ENCODE data around the gene CASR. TPM values are rescaled to one million over a fixed set of nuclear protein-coding genes. Genes with fewer than 3 reads are reported as not detected.
A peak's percentile ranks its signal among the peaks of the same experiment; 100 is the strongest.

Gene CASR
- total and polyA plus RNA-seq, 8 donors = 6.9 to 24.6 (median 10.5) TPM

- H3K4me3 ChIP-seq = peak overlapping the region; percentile 3 to 49 (median 44)
- no peaks in the 10 kb centered on the region for H3K27me3 ChIP-seq
- no peaks in the 10 kb centered on the region for H3K36me3 ChIP-seq
- intact Hi-C loops (cut with DNase I) = no loop called here
- no peak for TF ChIP-seq CTCF (IDR thresholded peaks at IDR 0.05)
- peak overlapping the region; percentile 51 to 80 (median 72) for H3K27ac ChIP-seq
- H3K4me1 ChIP-seq = peaks cover 0 to 4% (median 0%) of the 10 kb centered on the region in 3 donors
- peak; percentile 45 to 59 (median 54) for ATAC-seq
- no peaks in the 10 kb centered on the region for H3K9me3 ChIP-seq
- 2 to 5% methylated on average over 57 to 64 of the region's 64 CpGs for WGBS, 2 donors
- no peak for FAIRE-seq
- peak in 4 of 6 donors; percentile 4 to 81 (median 50) for DNase-seq
Observed at GRCh38 chr3:122183893-122184590, 574 bp downstream of the CASR start.

DNA sequence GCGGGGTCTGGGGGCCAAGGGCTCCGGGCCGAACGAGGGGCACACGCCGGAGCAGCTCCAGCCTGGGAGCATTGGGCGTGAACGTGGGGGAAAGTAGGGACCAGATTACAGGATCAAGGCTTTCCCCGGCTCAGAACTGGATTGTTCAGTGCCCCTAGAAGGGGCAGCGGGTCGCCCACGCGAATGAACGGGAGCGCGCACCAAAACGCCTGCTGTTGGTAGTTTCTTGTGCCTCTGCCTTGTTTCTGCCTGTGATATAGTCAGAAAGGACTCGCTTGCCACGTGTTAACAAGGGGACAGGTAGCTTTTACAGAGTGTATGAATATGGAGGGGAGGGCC lies 1.1 kb downstream of the CASR start:
- WGBS, 2 donors = 31 to 36% methylated on average over 16 to 19 of the region's 19 CpGs
- no peak for FAIRE-seq
- no peak for DNase-seq
- H3K4me1 ChIP-seq = peaks cover 0 to 6% (median 0%) of the 10 kb centered on the region in 3 donors
- no peak for TF ChIP-seq CTCF (IDR thresholded peaks at IDR 0.05)
- intact Hi-C loops (cut with DNase I) = no loop called here
- H3K4me3 ChIP-seq = peak overlapping the region in 3 of 4 donors; percentile 38 to 49 (median 49)
- peak overlapping the region; percentile 51 to 80 (median 72) for H3K27ac ChIP-seq
- H3K9me3 ChIP-seq = no peaks in the 10 kb centered on the region
- H3K27me3 ChIP-seq = no peaks in the 10 kb centered on the region
- ATAC-seq = peak in 2 of 4 donors; percentile 5 to 11
- no peaks in the 10 kb centered on the region for H3K36me3 ChIP-seq

GRCh38 chr3:122186372-122186771 lies 2.9 kb downstream of the CASR start:
- Histone ChIP-seq H3K9me3 (no peaks in the 10 kb centered on the region), H3K36me3 (no peaks in the 10 kb centered on the region), H3K27me3 (no peaks in the 10 kb centered on the region), H3K4me3 (no peak overlapping the region), H3K4me1 (peaks cover 0 to 11% (median 0%) of the 10 kb centered on the region in 3 donors), H3K27ac (no peak overlapping the region)
- TF ChIP-seq CTCF (IDR thresholded peaks at IDR 0.05) = no peak
- intact Hi-C loops (cut with DNase I) = no loop called here
- ATAC-seq (peak in 2 of 4 donors; percentile 7 to 20), FAIRE-seq (no peak), DNase-seq (no peak)
- 8 to 12% methylated on average over 2 of the region's 2 CpGs for whole genome bisulfite sequencing, 2 donors

DNA sequence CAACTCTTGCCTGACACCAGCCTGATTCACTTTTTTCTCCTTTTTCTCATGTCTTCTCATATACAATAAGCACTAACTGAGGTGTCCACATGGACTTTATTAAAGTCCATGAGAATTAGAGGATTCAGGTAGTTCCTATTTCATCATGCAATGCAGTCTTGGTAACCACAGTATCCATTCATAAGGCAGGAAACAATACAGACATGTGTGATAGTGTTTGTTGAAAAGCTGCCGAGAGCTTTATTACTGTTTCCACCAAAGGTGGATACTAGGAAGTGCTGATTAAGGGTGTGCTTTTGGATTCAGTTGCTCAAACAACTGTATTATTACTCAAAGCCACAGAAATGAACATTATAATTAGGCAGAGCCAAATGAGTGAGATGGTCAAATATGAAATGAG lies 5.3 kb downstream of the CASR start:
- DNase-seq (no peak), FAIRE-seq (no peak), ATAC-seq (peak in 2 of 4 donors; percentile 30 to 35)
- intact Hi-C loops (cut with DNase I) = no loop called here
- Histone ChIP-seq H3K27me3 (no peaks in the 10 kb centered on the region), H3K27ac (peak overlapping the region in 2 of 4 donors; percentile 42 to 61), H3K4me3 (no peak overlapping the region), H3K9me3 (no peaks in the 10 kb centered on the region), H3K36me3 (no peaks in the 10 kb centered on the region), H3K4me1 (peaks cover 0 to 7% (median 0%) of the 10 kb centered on the region in 3 donors)
- TF ChIP-seq CTCF (IDR thresholded peaks at IDR 0.05) = no peak
- 39 to 48% methylated on average over 1 of the region's 1 CpG for WGBS, 2 donors

DNA sequence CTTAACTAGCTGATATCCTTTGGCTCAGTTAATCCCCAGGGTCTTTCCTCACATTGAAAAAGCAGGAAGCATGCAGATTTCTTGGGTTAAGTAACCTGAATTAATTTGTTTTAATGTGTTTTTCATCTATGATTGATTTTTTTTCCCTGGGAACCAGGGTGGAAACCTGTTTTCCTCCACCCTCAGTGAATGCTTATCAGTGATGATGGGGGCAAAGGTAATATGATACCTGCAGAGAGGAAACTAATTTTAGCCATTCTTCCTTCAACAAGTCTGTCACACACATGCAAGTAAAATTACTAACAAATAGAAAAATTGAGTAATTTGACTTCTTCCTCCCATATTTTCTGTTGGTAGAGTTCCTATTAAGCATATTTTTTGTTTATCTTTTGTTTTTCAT lies 5.9 kb downstream of the CASR start:
- TF ChIP-seq CTCF (IDR thresholded peaks at IDR 0.05) = no peak
- FAIRE-seq (no peak), ATAC-seq (peak in 3 of 4 donors; percentile 48 to 66 (median 60)), DNase-seq (no peak)
- no peaks in the 10 kb centered on the region for H3K9me3 ChIP-seq
- intact Hi-C loops (cut with DNase I) = no loop called here
- no peak overlapping the region for H3K4me3 ChIP-seq
- H3K36me3 ChIP-seq = no peaks in the 10 kb centered on the region
- H3K27ac ChIP-seq = peak overlapping the region in 2 of 4 donors; percentile 42 to 61
- H3K4me1 ChIP-seq = peaks cover 0 to 7% (median 0%) of the 10 kb centered on the region in 3 donors
- no peaks in the 10 kb centered on the region for H3K27me3 ChIP-seq
